Suppressor macrophage treated with lipopolysaccharide for 4 hours (primary cell): ENCODE measurements around the gene MT1F.
"Not testable (repeated sequence)": the region's sequence is repeated elsewhere in the genome, so short reads cannot be mapped to it uniquely, and the experiment has no call there.

Source experiments
- DNase-seq: peaks from one replicate; pipeline ENCODE4 v3.0.0-alpha.2; 2020

Gene MT1F

GRCh38 chr16:56645838-56646237 lies 11.9 kb upstream of the MT1F start:
- no peak for DNase-seq

GRCh38 chr16:56647641-56648431 lies 9.9 kb upstream of the MT1F start:
- no peak for DNase-seq

GRCh38 chr16:56649271-56649670 lies 8.5 kb upstream of the MT1F start:
- DNase-seq, result no peak

GRCh38 chr16:56649820-56650219 lies 7.9 kb upstream of the MT1F start:
- DNase-seq, result no peak

GRCh38 chr16:56651586-56651985 lies 6.2 kb upstream of the MT1F start, which contains the start of gene MT1B:
MT1B (plus strand) TSS chr16:56651886; CDS start chr16:56651954, 68 bp downstream.
- DNase-seq, result no peak

GRCh38 chr16:56652600-56652999 lies 5.2 kb upstream of the MT1F start:
- DNase-seq, result no peak

GRCh38 chr16:56653218-56653617 lies 4.5 kb upstream of the MT1F start:
- no peak for DNase-seq

GRCh38 chr16:56658327-56658875 lies 642 bp downstream of the MT1F start:
- no peak for DNase-seq

- DNase-seq, result no peak
These were observed 4.9 kb downstream of the MT1F start for GRCh38 chr16:56662357-56663354.

- DNase-seq, result no peak
These were observed 6.7 kb downstream of the MT1F start for GRCh38 chr16:56664506-56664905.

GRCh38 chr16:56665286-56666261 lies 7.8 kb downstream of the MT1F start:
- not testable (repeated sequence) for DNase-seq

- peak; percentile 82 for DNase-seq
These were observed 10.1 kb downstream of the MT1F start, which contains the start of gene MT1G for GRCh38 chr16:56667581-56668571. MT1G (minus strand) TSS chr16:56668065; CDS start chr16:56667993, 72 bp downstream.

GRCh38 chr16:56669005-56669839 lies 11.5 kb downstream of the MT1F start, which contains the start of gene MT1H:
MT1H (plus strand) TSS chr16:56669814; CDS start chr16:56669885, 71 bp downstream.
- DNase-seq, result no peak

- DNase-seq, result peak; percentile 49
These were observed 12.3 kb downstream of the MT1F start for GRCh38 chr16:56669840-56670619.

GRCh38 chr16:56670620-56670934 lies 12.8 kb downstream of the MT1F start:
- no peak for DNase-seq

- peak; percentile 56 for DNase-seq
These were observed 13.9 kb downstream of the MT1F start for GRCh38 chr16:56671691-56672090.

GRCh38 chr16:56672171-56672570 lies 14.4 kb downstream of the MT1F start:
- DNase-seq, result not testable (repeated sequence)

- peak; percentile 39 for DNase-seq
These were observed 15.2 kb downstream of the MT1F start for GRCh38 chr16:56672761-56673536.
